PFSK-1 (cell line): ENCODE measurements around the gene CHRM2.

ENCODE experiments used
- FOXP2 ChIP-seq: optimal IDR thresholded peaks from 2 replicates; pipeline ENCODE3; 2011; ENCODE audit warnings: borderline replicate concordance, control low read depth, inconsistent platforms; ENCODE audit not compliant: insufficient read depth; ENCODE audit errors: extremely low read length, extremely low read depth
- POLR2AphosphoS5 ChIP-seq: IDR thresholded peaks from 2 replicates; pipeline ENCODE4 v1.6.1; 2012; ENCODE audit warnings: low read depth, mild to moderate bottlenecking, control low read depth, low read length, moderate library complexity
- REST ChIP-seq, 2 experiments: IDR thresholded peaks; 2 replicates each; pipeline versions ENCODE4 v1.6.1 to v1.8.0; 2011 to 2012; ENCODE audit warnings: low read depth in 2 of 2, low read length in 2 of 2, control low read depth in 1 of 2, inconsistent platforms in 1 of 2, mild to moderate bottlenecking in 1 of 2, moderate library complexity in 1 of 2; ENCODE audit not compliant: insufficient read depth in 1 of 2
- SIN3A ChIP-seq: IDR thresholded peaks from 2 replicates; pipeline ENCODE4 v1.6.1; 2012; ENCODE audit warnings: mild to moderate bottlenecking, low read length, moderate library complexity, borderline replicate concordance; ENCODE audit not compliant: insufficient read depth
- TAF1 ChIP-seq: IDR thresholded peaks from 2 replicates; pipeline ENCODE4 v1.6.1; 2012; ENCODE audit warnings: low read length, control low read depth, borderline replicate concordance; ENCODE audit not compliant: insufficient read depth

The CHRM2 gene

DNA sequence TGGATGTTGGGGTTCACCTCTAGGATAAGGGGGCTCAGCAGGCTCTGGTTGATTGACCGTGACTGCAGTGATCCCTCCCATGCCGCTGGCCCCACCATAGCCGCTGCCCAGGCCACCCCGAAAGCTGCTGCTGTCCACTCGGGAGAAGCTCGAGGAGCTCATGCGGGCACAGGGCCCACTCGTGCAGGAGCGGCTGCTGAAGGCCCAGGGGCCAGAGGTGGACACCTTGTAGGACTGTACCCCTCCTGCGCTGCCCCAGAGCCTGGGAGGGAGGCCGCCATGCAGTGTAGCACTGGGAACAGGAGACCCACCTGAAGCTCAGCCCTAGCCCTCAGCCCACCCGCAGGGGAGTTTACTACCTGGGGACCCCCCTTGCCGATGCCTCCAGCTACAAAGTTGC is 70.0 kb downstream of the CHRM2 start:
- TF ChIP-seq POLR2AphosphoS5 (no peak), TAF1 (no peak), SIN3A (no peak), REST (IDR thresholded peaks at IDR 0.05; ENCODE audit: insufficient read depth in 1 of 2, low read depth in 2 of 2, low read length in 2 of 2) (no peak), FOXP2 (no peak)

GRCh38 chr7:136940122-136940521 is 71.7 kb downstream of the CHRM2 start:
- TF ChIP-seq SIN3A (no peak), FOXP2 (no peak), REST (IDR thresholded peaks at IDR 0.05; ENCODE audit: insufficient read depth in 1 of 2, low read depth in 2 of 2, low read length in 2 of 2) (no peak), POLR2AphosphoS5 (no peak), TAF1 (no peak)

- no peak for TF ChIP-seq POLR2AphosphoS5
- TF ChIP-seq SIN3A, result no peak
- TF ChIP-seq TAF1, result no peak
- TF ChIP-seq FOXP2, result no peak
- TF ChIP-seq REST (IDR thresholded peaks at IDR 0.05; ENCODE audit: insufficient read depth in 1 of 2, low read depth in 2 of 2, low read length in 2 of 2), result no peak
Measured at GRCh38 chr7:136940917-136941316, 72.5 kb downstream of the CHRM2 start.

- TF ChIP-seq REST (IDR thresholded peaks at IDR 0.05; ENCODE audit: insufficient read depth in 1 of 2, low read depth in 2 of 2, low read length in 2 of 2), result no peak
- TF ChIP-seq TAF1, result no peak
- TF ChIP-seq FOXP2, result no peak
Measured at GRCh38 chr7:136941816-136942215, 73.4 kb downstream of the CHRM2 start.

DNA sequence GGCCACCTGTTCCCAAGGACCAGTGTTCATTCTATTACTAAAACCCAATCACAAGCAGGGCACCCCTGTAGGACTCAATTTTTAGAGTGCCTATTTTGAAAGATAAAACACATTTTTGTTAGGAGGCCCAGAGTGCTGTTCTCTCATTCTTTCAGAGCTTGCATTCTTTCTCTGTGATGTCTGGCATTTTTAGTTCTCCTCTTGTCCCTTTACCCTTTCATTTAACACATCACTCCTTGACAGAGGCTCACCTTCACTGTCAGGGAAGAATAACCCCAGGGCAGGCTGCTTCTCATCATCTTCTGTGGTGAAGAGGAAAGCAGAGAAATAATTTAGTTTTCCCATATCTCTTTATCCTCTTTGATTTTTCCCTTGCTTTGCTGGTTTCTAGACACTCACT is 73.9 kb downstream of the CHRM2 start:
- TF ChIP-seq TAF1 (no peak), FOXP2 (no peak), REST (IDR thresholded peaks at IDR 0.05; ENCODE audit: insufficient read depth in 1 of 2, low read depth in 2 of 2, low read length in 2 of 2) (no peak), SIN3A (no peak)
